HepG2 (cell line): ENCODE data around the gene SGSH. TPM values are rescaled to one million over a fixed set of nuclear protein-coding genes. Genes with fewer than 3 reads are reported as not detected.
A peak's percentile ranks its signal among the peaks of the same experiment; 100 is the strongest.

Experiments
- ARNT ChIP-seq: fragments of 450-650 bp; IDR thresholded peaks from 2 replicates; pipeline ENCODE4 v1.6.1; 2017
- FOXC1 ChIP-seq: sonication (generic); formaldehyde crosslinking; IDR thresholded peaks from 2 replicates; pipeline ENCODE4 v1.8.0; 2022; ENCODE audit warnings: mild to moderate bottlenecking, missing genetic modification reagents, borderline replicate concordance
- JUND ChIP-seq: sonication (generic); formaldehyde crosslinking; IDR thresholded peaks from 2 replicates; pipeline ENCODE4 v1.8.0; 2022; ENCODE audit warnings: mild to moderate bottlenecking, missing genetic modification reagents
- KDM1A ChIP-seq: IDR thresholded peaks from 2 replicates; pipeline ENCODE4 v1.6.1; 2016; ENCODE audit warnings: missing compliant biosample characterization
- MIER3 ChIP-seq: IDR thresholded peaks from 2 replicates; pipeline ENCODE4 v1.6.1; 2016; ENCODE audit warnings: missing compliant biosample characterization, borderline replicate concordance
- MYNN ChIP-seq: sonication (generic); formaldehyde crosslinking; IDR thresholded peaks from 2 replicates; pipeline ENCODE4 v1.4.0; 2020; ENCODE audit warnings: mild to moderate bottlenecking, low read depth, missing genetic modification reagents
- RFXAP ChIP-seq: sonication (generic); formaldehyde crosslinking; IDR thresholded peaks from 2 replicates; pipeline ENCODE4 v1.4.0; 2020; ENCODE audit warnings: missing genetic modification reagents, borderline replicate concordance
- SRSF1 ChIP-seq: fragments of 200-400 bp; formaldehyde crosslinking; optimal IDR thresholded peaks from 2 replicates; pipeline ENCODE3; 2017; ENCODE audit warnings: mild to moderate bottlenecking, low read depth, low read length, moderate library complexity
- STAG1 ChIP-seq: sonication (generic); formaldehyde crosslinking; IDR thresholded peaks from 2 replicates; pipeline ENCODE4 v1.4.0; 2020; ENCODE audit warnings: missing genetic modification reagents
- TRIM24 ChIP-seq: sonication (generic); formaldehyde crosslinking; IDR thresholded peaks from 2 replicates; pipeline ENCODE4 v1.8.0; 2022; ENCODE audit warnings: mild to moderate bottlenecking, missing genetic modification reagents
- ZBTB21 ChIP-seq: sonication (generic); formaldehyde crosslinking; IDR thresholded peaks from 2 replicates; pipeline ENCODE4 v1.4.0; 2020; ENCODE audit warnings: missing genetic modification reagents
- ZEB1 ChIP-seq: IDR thresholded peaks from 2 replicates; pipeline ENCODE4 v1.6.1; 2012; ENCODE audit warnings: mild to moderate bottlenecking, low read depth, inconsistent platforms; ENCODE audit not compliant: insufficient replicate concordance
- ZNF160 ChIP-seq: sonication (generic); formaldehyde crosslinking; IDR thresholded peaks from 2 replicates; pipeline ENCODE4 v1.8.0; 2022; ENCODE audit warnings: mild to moderate bottlenecking, inconsistent platforms, missing genetic modification reagents
- ZNF337 ChIP-seq: sonication (generic); formaldehyde crosslinking; IDR thresholded peaks from 2 replicates; pipeline ENCODE4 v1.5.1; 2020; ENCODE audit warnings: missing genetic modification reagents, low read depth, mild to moderate bottlenecking, borderline replicate concordance
- ZNF430 ChIP-seq: sonication (generic); formaldehyde crosslinking; IDR thresholded peaks from 2 replicates; pipeline ENCODE4 v1.9.0; 2021; ENCODE audit warnings: mild to moderate bottlenecking, missing genetic modification reagents
- ZNF496 ChIP-seq: sonication (generic); formaldehyde crosslinking; IDR thresholded peaks from 2 replicates; pipeline ENCODE4 v1.8.1; 2023; ENCODE audit warnings: mild to moderate bottlenecking, moderate library complexity, missing genetic modification reagents; ENCODE audit not compliant: insufficient replicate concordance
- ZNF574 ChIP-seq: sonication (generic); formaldehyde crosslinking; IDR thresholded peaks from 2 replicates; pipeline ENCODE4 v1.4.0; 2020; ENCODE audit warnings: missing genetic modification reagents
- ZNF879 ChIP-seq: sonication (generic); formaldehyde crosslinking; IDR thresholded peaks from 2 replicates; pipeline ENCODE4 v1.8.1; 2023; ENCODE audit warnings: missing genetic modification reagents
- polyA plus RNA-seq, 8 experiments: library from polyadenylated mRNA; depleted of rRNA in 3 of 8; stranded (reverse) in 7 of 8; unstranded in 1 of 8; fragments of >200 nt; fragmentation: Illumina TruSeq in 4 of 8; extraction: Trizol in 4 of 8; gene quantifications; 2 replicates each; pipeline versions ENCODE4 v1.2.1 to v1.2.3, GENCODE V29; 2011 to 2016; ENCODE audit warnings: low read depth in 4 of 8, missing spikeins in 1 of 8, mixed read lengths in 1 of 8; ENCODE audit not compliant: insufficient read depth in 1 of 8
- total RNA-seq, 5 experiments: library from RNA; depleted of rRNA; stranded (reverse); fragments of >200 nt; fragmentation: Illumina TruSeq; extraction: Trizol; gene quantifications; 2 replicates each; pipeline ENCODE4 v1.2.3, GENCODE V29; 2016; ENCODE audit warnings: low read depth in 1 of 5
- TF ChIP-seq, protein P1 (sequence below): sonication (generic); formaldehyde crosslinking; IDR thresholded peaks from 2 replicates; pipeline ENCODE4 v1.5.1; 2020; ENCODE audit warnings: mild to moderate bottlenecking, missing genetic modification reagents, moderate library complexity
- TF ChIP-seq, protein P2 (sequence below): IDR thresholded peaks from 2 replicates; pipeline ENCODE4 v1.6.1; 2016; ENCODE audit warnings: low read depth, borderline replicate concordance

The SGSH gene
- total and polyA plus RNA-seq, 2 of the 13 experiments (the other 11 are each of a cell fraction or from before 2014, with no cell fraction given) = 12.2 to 17.6 TPM

DNA sequence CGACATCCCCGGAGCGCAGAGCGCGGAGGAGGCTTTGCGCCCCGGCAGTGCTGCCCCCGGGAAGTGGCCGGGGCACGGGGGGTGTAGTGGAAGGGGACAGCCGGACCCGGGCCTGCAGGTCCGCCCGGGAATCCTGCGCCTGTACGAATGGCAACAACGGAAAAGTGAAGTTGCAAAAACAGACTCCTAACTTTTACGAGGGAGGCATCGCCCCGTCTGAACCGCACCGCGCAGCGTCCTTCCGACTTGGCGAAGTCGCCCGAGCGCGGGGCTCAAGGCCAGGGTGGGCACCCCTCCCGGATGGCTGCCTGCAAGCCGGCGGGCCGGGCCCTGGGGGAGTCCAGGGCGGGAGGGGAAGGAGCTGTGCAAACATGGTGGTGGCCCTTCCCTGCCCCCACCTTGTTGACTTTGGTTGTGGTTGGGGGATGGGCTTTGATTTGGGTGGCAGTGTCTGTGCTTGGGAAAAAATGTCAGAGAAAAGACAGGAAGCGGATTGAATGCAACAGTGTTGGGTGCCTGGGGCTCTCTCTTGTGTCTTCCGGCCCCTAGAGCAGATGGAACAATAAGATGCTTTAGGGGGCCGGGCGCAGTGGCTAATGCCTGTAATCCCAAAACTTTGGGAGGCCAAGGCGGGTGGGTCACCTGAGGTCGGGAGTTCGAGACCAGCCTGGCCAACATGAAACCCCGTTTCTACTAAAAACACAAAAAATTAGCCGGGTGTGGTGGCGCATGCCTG lies 41.2 kb upstream of the SGSH start (continued):
- TF ChIP-seq MYNN (CRISPR knock-in tag) (no peak), TRIM24 (no peak), ZNF574 (peak; percentile 87), KDM1A (CRISPR knock-in tag) (no peak), ZNF430 (CRISPR knock-in tag) (peak; percentile 76), ZNF160 (peak; percentile 90), SRSF1 (peak; percentile 85), ZEB1 (no peak), FOXC1 (CRISPR knock-in tag) (no peak; the same call in 1 of the 2 replicates), JUND (peak; percentile 55; the same call in 1 of the 2 replicates), ZNF496 (CRISPR knock-in tag) (no peak), ZNF879 (CRISPR knock-in tag) (0 out of 2 replicates have a peak, but pooled peaks have one; percentile 37), RFXAP (CRISPR knock-in tag) (no peak), MIER3 (CRISPR knock-in tag) (peak; percentile 95; the same call in 1 of the 2 replicates), ZBTB21 (CRISPR knock-in tag) (0 out of 2 replicates have a peak, but pooled peaks have one; percentile 28), ZNF337 (CRISPR knock-in tag) (peak; percentile 55; the same call in 1 of the 2 replicates), STAG1 (no peak), ARNT (no peak)
- TF ChIP-seq, protein P1, sequence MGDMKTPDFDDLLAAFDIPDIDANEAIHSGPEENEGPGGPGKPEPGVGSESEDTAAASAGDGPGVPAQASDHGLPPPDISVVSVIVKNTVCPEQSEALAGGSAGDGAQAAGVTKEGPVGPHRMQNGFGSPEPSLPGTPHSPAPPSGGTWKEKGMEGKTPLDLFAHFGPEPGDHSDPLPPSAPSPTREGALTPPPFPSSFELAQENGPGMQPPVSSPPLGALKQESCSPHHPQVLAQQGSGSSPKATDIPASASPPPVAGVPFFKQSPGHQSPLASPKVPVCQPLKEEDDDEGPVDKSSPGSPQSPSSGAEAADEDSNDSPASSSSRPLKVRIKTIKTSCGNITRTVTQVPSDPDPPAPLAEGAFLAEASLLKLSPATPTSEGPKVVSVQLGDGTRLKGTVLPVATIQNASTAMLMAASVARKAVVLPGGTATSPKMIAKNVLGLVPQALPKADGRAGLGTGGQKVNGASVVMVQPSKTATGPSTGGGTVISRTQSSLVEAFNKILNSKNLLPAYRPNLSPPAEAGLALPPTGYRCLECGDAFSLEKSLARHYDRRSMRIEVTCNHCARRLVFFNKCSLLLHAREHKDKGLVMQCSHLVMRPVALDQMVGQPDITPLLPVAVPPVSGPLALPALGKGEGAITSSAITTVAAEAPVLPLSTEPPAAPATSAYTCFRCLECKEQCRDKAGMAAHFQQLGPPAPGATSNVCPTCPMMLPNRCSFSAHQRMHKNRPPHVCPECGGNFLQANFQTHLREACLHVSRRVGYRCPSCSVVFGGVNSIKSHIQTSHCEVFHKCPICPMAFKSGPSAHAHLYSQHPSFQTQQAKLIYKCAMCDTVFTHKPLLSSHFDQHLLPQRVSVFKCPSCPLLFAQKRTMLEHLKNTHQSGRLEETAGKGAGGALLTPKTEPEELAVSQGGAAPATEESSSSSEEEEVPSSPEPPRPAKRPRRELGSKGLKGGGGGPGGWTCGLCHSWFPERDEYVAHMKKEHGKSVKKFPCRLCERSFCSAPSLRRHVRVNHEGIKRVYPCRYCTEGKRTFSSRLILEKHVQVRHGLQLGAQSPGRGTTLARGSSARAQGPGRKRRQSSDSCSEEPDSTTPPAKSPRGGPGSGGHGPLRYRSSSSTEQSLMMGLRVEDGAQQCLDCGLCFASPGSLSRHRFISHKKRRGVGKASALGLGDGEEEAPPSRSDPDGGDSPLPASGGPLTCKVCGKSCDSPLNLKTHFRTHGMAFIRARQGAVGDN (CRISPR knock-in tag) = peak; percentile 91
- TF ChIP-seq, protein P2, sequence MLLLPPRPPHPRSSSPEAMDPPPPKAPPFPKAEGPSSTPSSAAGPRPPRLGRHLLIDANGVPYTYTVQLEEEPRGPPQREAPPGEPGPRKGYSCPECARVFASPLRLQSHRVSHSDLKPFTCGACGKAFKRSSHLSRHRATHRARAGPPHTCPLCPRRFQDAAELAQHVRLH = peak; percentile 93
